GM23338 (cell line): Measurements from ENCODE around the gene ATPAF1. TPM values are rescaled to one million over a fixed set of nuclear protein-coding genes. Genes with fewer than 3 reads are reported as not detected.

Experiments used
- ATAC-seq: fragments of 200-7000 bp; cut with Tn5 transposase; 3 replicates; pipeline ENCODE4 v1.9.1; 2020
- DNase-seq: peaks from one replicate; pipeline ENCODE4 v3.0.0-alpha.2; 2015; ENCODE audit warnings: low spot score
- H2AFZ ChIP-seq: fragments of 200-600 bp; sonication (generic); 2 replicates; pipeline ENCODE4 v1.8.0; 2016; ENCODE audit warnings: antibody characterized with exemption, mild to moderate bottlenecking, moderate library complexity
- H3F3A ChIP-seq: fragments of 200-600 bp; sonication (generic); replicated peaks from 2 replicates; pipeline ENCODE4 v1.8.0; 2017; ENCODE audit warnings: antibody characterized with exemption, mixed run types, low read depth
- H3K27ac ChIP-seq: fragments of 200-600 bp; sonication (generic); 2 replicates; pipeline ENCODE4 v1.6.1; 2016; ENCODE audit warnings: low read depth
- H3K27me3 ChIP-seq: fragments of 200-600 bp; sonication (generic); 2 replicates; pipeline ENCODE4 v1.8.0; 2016; ENCODE audit warnings: mild to moderate bottlenecking, mixed run types, moderate library complexity; ENCODE audit not compliant: insufficient read depth
- H3K36me3 ChIP-seq: fragments of 200-600 bp; sonication (generic); 2 replicates; pipeline ENCODE4 v1.8.0; 2016; ENCODE audit warnings: mild to moderate bottlenecking; ENCODE audit not compliant: insufficient read depth
- H3K4me1 ChIP-seq: fragments of 200-600 bp; sonication (generic); 2 replicates; pipeline ENCODE4 v1.8.0; 2016; ENCODE audit warnings: mild to moderate bottlenecking, moderate library complexity; ENCODE audit not compliant: insufficient read depth
- H3K4me2 ChIP-seq: fragments of 200-600 bp; sonication (generic); 2 replicates; pipeline ENCODE4 v1.7.1; 2017; ENCODE audit warnings: mixed run types
- H3K4me3 ChIP-seq: fragments of 200-600 bp; sonication (generic); 2 replicates; pipeline ENCODE4 v1.6.1; 2016; ENCODE audit warnings: mixed run types
- H3K79me2 ChIP-seq: fragments of 200-600 bp; sonication (generic); replicated peaks from 2 replicates; pipeline ENCODE4 v1.8.0; 2017; ENCODE audit warnings: mild to moderate bottlenecking; ENCODE audit not compliant: insufficient read depth
- H3K9me2 ChIP-seq: fragments of 200-600 bp; sonication (generic); 2 replicates; pipeline ENCODE4 v1.8.0; 2017; ENCODE audit not compliant: insufficient read depth
- H4K20me1 ChIP-seq: fragments of 200-600 bp; sonication (generic); replicated peaks from 2 replicates; pipeline ENCODE4 v1.8.0; 2017; ENCODE audit warnings: mild to moderate bottlenecking; ENCODE audit not compliant: insufficient read depth
- H3K27ac Mint-ChIP-seq: 2 replicates; pipeline ENCODE4 v1.8.0; 2020; ENCODE audit warnings: inconsistent platforms, mild to moderate bottlenecking, moderate library complexity, mixed read lengths
- H3K27me3 Mint-ChIP-seq: 3 replicates; pipeline ENCODE4 v1.8.0; 2022; ENCODE audit warnings: low read depth, mild to moderate bottlenecking, moderate library complexity, mixed read lengths, inconsistent platforms; ENCODE audit not compliant: insufficient read depth, poor library complexity
- H3K36me3 Mint-ChIP-seq: 3 replicates; pipeline ENCODE4 v1.8.0; 2021; ENCODE audit warnings: low read depth, mild to moderate bottlenecking, inconsistent platforms, moderate library complexity, mixed read lengths
- H3K4me1 Mint-ChIP-seq: 3 replicates; pipeline ENCODE4 v1.8.0; 2020; ENCODE audit warnings: mild to moderate bottlenecking, inconsistent platforms, mixed read lengths
- H3K4me3 Mint-ChIP-seq: 3 replicates; pipeline ENCODE4 v1.8.0; 2021; ENCODE audit warnings: moderate library complexity, mild to moderate bottlenecking, inconsistent platforms, mixed read lengths
- H3K9me3 Mint-ChIP-seq: 3 replicates; pipeline ENCODE4 v1.8.0; 2020; ENCODE audit warnings: moderate library complexity, mild to moderate bottlenecking, inconsistent platforms, mixed read lengths
- EZH2 ChIP-seq: fragments of 200-600 bp; sonication (generic); IDR thresholded peaks from one replicate; pipeline ENCODE4 v1.8.0; 2017; ENCODE audit warnings: antibody characterized with exemption, mild to moderate bottlenecking, low read depth; ENCODE audit not compliant: unreplicated experiment
- EZH2phosphoT487 ChIP-seq: fragments of 200-600 bp; sonication (generic); IDR thresholded peaks from one replicate; pipeline ENCODE4 v1.8.1; 2018; ENCODE audit warnings: antibody characterized with exemption; ENCODE audit not compliant: unreplicated experiment
- JUNB ChIP-seq: IDR thresholded peaks from one replicate; pipeline ENCODE4 v1.6.1; 2016; ENCODE audit warnings: antibody characterized with exemption; ENCODE audit not compliant: unreplicated experiment
- NANOG ChIP-seq: IDR thresholded peaks from 2 replicates; pipeline ENCODE4 v1.6.1; 2016; ENCODE audit warnings: antibody characterized with exemption, borderline replicate concordance
- POLR2AphosphoS5 ChIP-seq: IDR thresholded peaks from 2 replicates; pipeline ENCODE4 v1.6.1; 2016; ENCODE audit warnings: antibody characterized with exemption, low read depth
- STAT1 ChIP-seq: IDR thresholded peaks from one replicate; pipeline ENCODE4 v1.6.1; 2016; ENCODE audit warnings: antibody characterized with exemption; ENCODE audit not compliant: unreplicated experiment
- ZNF114 ChIP-seq: fragments of 250-450 bp; sonication (Bioruptor Pico); IDR thresholded peaks from 2 replicates; pipeline ENCODE4 v1.5.0; 2020; ENCODE audit warnings: mild to moderate bottlenecking, moderate library complexity
- ZNF462 ChIP-seq: fragments of 250-450 bp; sonication (Bioruptor Pico); IDR thresholded peaks from 2 replicates; pipeline ENCODE4 v1.5.0; 2020; ENCODE audit warnings: mild to moderate bottlenecking, moderate library complexity
- polyA plus RNA-seq: library from polyadenylated mRNA; unstranded; fragments of >200 nt; fragmentation: Nextera tagmentation; extraction: Ambion mirVana; gene quantifications from 2 replicates; pipeline ENCODE4 v1.2.1, GENCODE V29; 2016
- total RNA-seq: library from RNA; depleted of rRNA; stranded (reverse); fragments of >200 nt; shearing (Covaris generic); gene quantifications from 2 replicates; pipeline ENCODE4 v1.2.3, GENCODE V29; 2014
- TF ChIP-seq, protein P1 (sequence below): IDR thresholded peaks from 2 replicates; pipeline ENCODE4 v1.6.1; 2016; ENCODE audit warnings: antibody characterized with exemption

Gene ATPAF1
- total and polyA plus RNA-seq, 2 experiments from 2014 or later: 41.2 to 67.6 TPM

- TF ChIP-seq ZNF462 (CRISPR knock-in tag): no peak
- no peak for TF ChIP-seq STAT1
- TF ChIP-seq JUNB: no peak
- no peak for TF ChIP-seq EZH2
- no peak for TF ChIP-seq NANOG
- TF ChIP-seq, protein P1, sequence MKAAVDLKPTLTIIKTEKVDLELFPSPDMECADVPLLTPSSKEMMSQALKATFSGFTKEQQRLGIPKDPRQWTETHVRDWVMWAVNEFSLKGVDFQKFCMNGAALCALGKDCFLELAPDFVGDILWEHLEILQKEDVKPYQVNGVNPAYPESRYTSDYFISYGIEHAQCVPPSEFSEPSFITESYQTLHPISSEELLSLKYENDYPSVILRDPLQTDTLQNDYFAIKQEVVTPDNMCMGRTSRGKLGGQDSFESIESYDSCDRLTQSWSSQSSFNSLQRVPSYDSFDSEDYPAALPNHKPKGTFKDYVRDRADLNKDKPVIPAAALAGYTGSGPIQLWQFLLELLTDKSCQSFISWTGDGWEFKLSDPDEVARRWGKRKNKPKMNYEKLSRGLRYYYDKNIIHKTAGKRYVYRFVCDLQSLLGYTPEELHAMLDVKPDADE: no peak
- TF ChIP-seq ZNF114 (CRISPR knock-in tag): no peak
- no peak for TF ChIP-seq EZH2phosphoT487
These were observed 31.5 kb upstream of the ATPAF1 start (continued) for GRCh38 chr1:46699666-46700065.

DNA sequence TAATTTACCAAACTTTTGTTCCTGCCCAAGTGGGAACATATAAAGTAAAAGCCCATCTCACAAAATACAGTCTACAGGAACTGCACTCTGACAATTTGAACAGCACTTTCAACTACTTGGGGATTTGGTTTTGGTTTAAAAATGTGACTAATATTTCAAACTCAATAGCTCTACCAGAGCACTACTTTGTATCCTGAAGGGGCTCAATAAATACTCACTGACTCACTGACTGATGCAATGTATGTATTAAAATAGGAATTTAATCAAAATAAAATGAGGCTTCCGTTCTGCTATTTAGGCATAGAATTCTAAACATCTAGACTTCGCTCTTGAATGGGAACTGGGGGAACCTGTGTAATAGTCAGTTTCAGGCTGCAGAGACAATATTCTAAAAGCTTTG, 28.9 kb upstream of the ATPAF1 start:
- no peak overlapping the region for H3K4me3 Mint-ChIP-seq
- Histone ChIP-seq H3K4me3 (no peak overlapping the region), H3K4me1 (no peaks in the 10 kb centered on the region), H3F3A (no peaks in the 10 kb centered on the region), H3K9me2 (no peaks in the 10 kb centered on the region), H3K79me2 (peaks cover 11% of the 10 kb centered on the region), H3K4me2 (no peak overlapping the region), H3K27ac (no peak overlapping the region), H3K27me3 (no peaks in the 10 kb centered on the region), H3K36me3 (peaks cover 21% of the 10 kb centered on the region), H4K20me1 (peaks cover 12% of the 10 kb centered on the region), H2AFZ (no peak overlapping the region)
- H3K36me3 Mint-ChIP-seq: peaks cover 24% of the 10 kb centered on the region
- no peak for ATAC-seq
- no peaks in the 10 kb centered on the region for H3K27me3 Mint-ChIP-seq
- H3K9me3 Mint-ChIP-seq: no peaks in the 10 kb centered on the region
- H3K27ac Mint-ChIP-seq: peak overlapping the region; percentile 7; the same call in 1 of the 2 replicates
- no peaks in the 10 kb centered on the region for H3K4me1 Mint-ChIP-seq
- DNase-seq: no peak
- no peak for TF ChIP-seq POLR2AphosphoS5
- no peak for TF ChIP-seq ZNF462 (CRISPR knock-in tag)
